ENCODE data around the gene CDK15.

CDK15 gene

GRCh38 chr2:201784563-201784962, 21.8 kb upstream of the CDK15 start:
- Histone ChIP-seq H3K27me3 (ENCODE audit: insufficient read depth, low read length, poor library complexity) (no peaks in the 10 kb centered on the region), H3K18ac (ENCODE audit: low read length) (no peak overlapping the region), H3K23ac (ENCODE audit: low read length) (no peak overlapping the region), H2AK5ac (ENCODE audit: low read length) (no peak overlapping the region), H2BK15ac (replicated peaks; ENCODE audit: low read depth) (no peak overlapping the region), H3K79me2 (ENCODE audit: control insufficient read depth, insufficient read depth, low read length) (peaks cover 7% of the 10 kb centered on the region), H2BK5ac (ENCODE audit: low read length) (no peak overlapping the region), H3K27ac (ENCODE audit: low read depth, low read length) (no peak overlapping the region), H2BK120ac (ENCODE audit: low read depth, low read length) (no peak overlapping the region), H4K5ac (ENCODE audit: low read length) (no peak overlapping the region), H3K4me3 (ENCODE audit: low read length) (no peak overlapping the region), H4K8ac (ENCODE audit: low read depth, low read length) (no peak overlapping the region), H3K36me3 (ENCODE audit: control insufficient read depth, insufficient read depth, low read length) (no peaks in the 10 kb centered on the region), H3K4me1 (ENCODE audit: control insufficient read depth, low read depth, low read length) (peaks cover 2% of the 10 kb centered on the region), H3K79me1 (ENCODE audit: low read length) (no peaks in the 10 kb centered on the region), H3K9ac (ENCODE audit: low read length) (no peak overlapping the region), H3K56ac (ENCODE audit: low read length) (no peak overlapping the region), H3K4me2 (ENCODE audit: low read length) (no peak overlapping the region), H3K4ac (ENCODE audit: low read depth, low read length) (no peak overlapping the region)
- DNase-seq: no peak
- WGBS (ENCODE audit: extremely low coverage, insufficient coverage, low lambda C conversion rate): no CpG with 5 or more reads among the region's 1 CpG

- no peak overlapping the region for H3K23ac ChIP-seq (ENCODE audit: low read length)
- H3K18ac ChIP-seq (ENCODE audit: low read length): no peak overlapping the region
- no peak overlapping the region for H4K8ac ChIP-seq (ENCODE audit: low read depth, low read length)
- H2AK5ac ChIP-seq (ENCODE audit: low read length): no peak overlapping the region
- H3K36me3 ChIP-seq (ENCODE audit: control insufficient read depth, insufficient read depth, low read length): no peaks in the 10 kb centered on the region
- WGBS (ENCODE audit: extremely low coverage, insufficient coverage, low lambda C conversion rate): no CpG with 5 or more reads among the region's 4 CpGs
- H2BK15ac ChIP-seq (replicated peaks; ENCODE audit: low read depth): no peak overlapping the region
- no peak overlapping the region for H2BK5ac ChIP-seq (ENCODE audit: low read length)
- H3K9ac ChIP-seq (ENCODE audit: low read length): no peak overlapping the region
- H3K56ac ChIP-seq (ENCODE audit: low read length): no peak overlapping the region
- no peak for DNase-seq
- peaks cover 2% of the 10 kb centered on the region for H3K79me2 ChIP-seq (ENCODE audit: control insufficient read depth, insufficient read depth, low read length)
- no peak overlapping the region for H2BK120ac ChIP-seq (ENCODE audit: low read depth, low read length)
- no peak overlapping the region for H3K27ac ChIP-seq (ENCODE audit: low read depth, low read length)
- H3K4me3 ChIP-seq (ENCODE audit: low read length): no peak overlapping the region
- no peak overlapping the region for H3K4me2 ChIP-seq (ENCODE audit: low read length)
- H3K4ac ChIP-seq (ENCODE audit: low read depth, low read length): no peak overlapping the region
- peaks cover 2% of the 10 kb centered on the region for H3K4me1 ChIP-seq (ENCODE audit: control insufficient read depth, low read depth, low read length)
- no peaks in the 10 kb centered on the region for H3K27me3 ChIP-seq (ENCODE audit: insufficient read depth, low read length, poor library complexity)
- no peaks in the 10 kb centered on the region for H3K79me1 ChIP-seq (ENCODE audit: low read length)
- no peak overlapping the region for H4K5ac ChIP-seq (ENCODE audit: low read length)
Measured at GRCh38 chr2:201785135-201785534, 21.2 kb upstream of the CDK15 start.

GRCh38 chr2:201786471-201786870, 19.9 kb upstream of the CDK15 start:
- Histone ChIP-seq H3K4me2 (ENCODE audit: low read length) (no peak overlapping the region), H3K4me3 (ENCODE audit: low read length) (no peak overlapping the region), H3K18ac (ENCODE audit: low read length) (no peak overlapping the region), H3K79me2 (ENCODE audit: control insufficient read depth, insufficient read depth, low read length) (no peaks in the 10 kb centered on the region), H3K4ac (ENCODE audit: low read depth, low read length) (no peak overlapping the region), H3K79me1 (ENCODE audit: low read length) (no peaks in the 10 kb centered on the region), H3K27me3 (ENCODE audit: insufficient read depth, low read length, poor library complexity) (no peaks in the 10 kb centered on the region), H2BK15ac (replicated peaks; ENCODE audit: low read depth) (no peak overlapping the region), H2BK120ac (ENCODE audit: low read depth, low read length) (no peak overlapping the region), H3K4me1 (ENCODE audit: control insufficient read depth, low read depth, low read length) (peaks cover 2% of the 10 kb centered on the region), H3K56ac (ENCODE audit: low read length) (no peak overlapping the region), H4K8ac (ENCODE audit: low read depth, low read length) (no peak overlapping the region), H3K27ac (ENCODE audit: low read depth, low read length) (no peak overlapping the region), H2AK5ac (ENCODE audit: low read length) (no peak overlapping the region), H2BK5ac (ENCODE audit: low read length) (no peak overlapping the region), H4K5ac (ENCODE audit: low read length) (no peak overlapping the region), H3K36me3 (ENCODE audit: control insufficient read depth, insufficient read depth, low read length) (no peaks in the 10 kb centered on the region), H3K23ac (ENCODE audit: low read length) (no peak overlapping the region), H3K9ac (ENCODE audit: low read length) (no peak overlapping the region)
- DNase-seq: no peak

GRCh38 chr2:201788371-201788770, 18.0 kb upstream of the CDK15 start:
- Histone ChIP-seq H2BK5ac (ENCODE audit: low read length) (no peak overlapping the region), H2BK15ac (replicated peaks; ENCODE audit: low read depth) (no peak overlapping the region), H3K23ac (ENCODE audit: low read length) (no peak overlapping the region), H3K27ac (ENCODE audit: low read depth, low read length) (no peak overlapping the region), H3K18ac (ENCODE audit: low read length) (no peak overlapping the region), H3K4ac (ENCODE audit: low read depth, low read length) (no peak overlapping the region), H3K79me1 (ENCODE audit: low read length) (no peaks in the 10 kb centered on the region), H3K27me3 (ENCODE audit: insufficient read depth, low read length, poor library complexity) (no peaks in the 10 kb centered on the region), H2BK120ac (ENCODE audit: low read depth, low read length) (no peak overlapping the region), H3K36me3 (ENCODE audit: control insufficient read depth, insufficient read depth, low read length) (no peaks in the 10 kb centered on the region), H2AK5ac (ENCODE audit: low read length) (no peak overlapping the region), H3K9ac (ENCODE audit: low read length) (no peak overlapping the region), H3K4me2 (ENCODE audit: low read length) (no peak overlapping the region), H3K79me2 (ENCODE audit: control insufficient read depth, insufficient read depth, low read length) (no peaks in the 10 kb centered on the region), H3K4me3 (ENCODE audit: low read length) (no peak overlapping the region), H4K8ac (ENCODE audit: low read depth, low read length) (no peak overlapping the region), H3K4me1 (ENCODE audit: control insufficient read depth, low read depth, low read length) (no peaks in the 10 kb centered on the region), H4K5ac (ENCODE audit: low read length) (no peak overlapping the region), H3K56ac (ENCODE audit: low read length) (no peak overlapping the region)
- WGBS (ENCODE audit: extremely low coverage, insufficient coverage, low lambda C conversion rate): no CpG with 5 or more reads among the region's 3 CpGs
- DNase-seq: no peak

- Histone ChIP-seq H4K5ac (ENCODE audit: low read length) (no peak overlapping the region), H3K4me1 (ENCODE audit: control insufficient read depth, low read depth, low read length) (no peaks in the 10 kb centered on the region), H3K27me3 (ENCODE audit: insufficient read depth, low read length, poor library complexity) (no peaks in the 10 kb centered on the region), H2BK120ac (ENCODE audit: low read depth, low read length) (no peak overlapping the region), H2AK5ac (ENCODE audit: low read length) (no peak overlapping the region), H2BK5ac (ENCODE audit: low read length) (no peak overlapping the region), H2BK15ac (replicated peaks; ENCODE audit: low read depth) (no peak overlapping the region), H3K18ac (ENCODE audit: low read length) (no peak overlapping the region), H3K9ac (ENCODE audit: low read length) (no peak overlapping the region), H3K36me3 (ENCODE audit: control insufficient read depth, insufficient read depth, low read length) (no peaks in the 10 kb centered on the region), H3K4me3 (ENCODE audit: low read length) (no peak overlapping the region), H3K79me1 (ENCODE audit: low read length) (no peaks in the 10 kb centered on the region), H3K4me2 (ENCODE audit: low read length) (no peak overlapping the region), H3K27ac (ENCODE audit: low read depth, low read length) (no peak overlapping the region), H3K79me2 (ENCODE audit: control insufficient read depth, insufficient read depth, low read length) (no peaks in the 10 kb centered on the region), H3K23ac (ENCODE audit: low read length) (no peak overlapping the region), H4K8ac (ENCODE audit: low read depth, low read length) (no peak overlapping the region), H3K56ac (ENCODE audit: low read length) (no peak overlapping the region), H3K4ac (ENCODE audit: low read depth, low read length) (no peak overlapping the region)
- no peak for DNase-seq
- no CpG with 5 or more reads among the region's 2 CpGs for WGBS (ENCODE audit: extremely low coverage, insufficient coverage, low lambda C conversion rate)
Measured at GRCh38 chr2:201789395-201789794, 16.9 kb upstream of the CDK15 start.

- WGBS (ENCODE audit: extremely low coverage, insufficient coverage, low lambda C conversion rate): no CpG with 5 or more reads among the region's 3 CpGs
- no peaks in the 10 kb centered on the region for H3K4me1 ChIP-seq (ENCODE audit: control insufficient read depth, low read depth, low read length)
- H4K5ac ChIP-seq (ENCODE audit: low read length): no peak overlapping the region
Measured at GRCh38 chr2:201790291-201790690, 16.0 kb upstream of the CDK15 start.

More at GRCh38 chr2:201790291-201790690, 16.0 kb upstream of the CDK15 start:
- Histone ChIP-seq H2AK5ac (ENCODE audit: low read length) (no peak overlapping the region), H3K18ac (ENCODE audit: low read length) (no peak overlapping the region), H2BK120ac (ENCODE audit: low read depth, low read length) (no peak overlapping the region), H3K4me3 (ENCODE audit: low read length) (no peak overlapping the region), H3K23ac (ENCODE audit: low read length) (no peak overlapping the region), H3K79me1 (ENCODE audit: low read length) (no peaks in the 10 kb centered on the region), H3K9ac (ENCODE audit: low read length) (no peak overlapping the region), H3K36me3 (ENCODE audit: control insufficient read depth, insufficient read depth, low read length) (no peaks in the 10 kb centered on the region), H2BK5ac (ENCODE audit: low read length) (no peak overlapping the region), H3K27me3 (ENCODE audit: insufficient read depth, low read length, poor library complexity) (no peaks in the 10 kb centered on the region), H3K4me2 (ENCODE audit: low read length) (no peak overlapping the region), H3K56ac (ENCODE audit: low read length) (no peak overlapping the region), H2BK15ac (replicated peaks; ENCODE audit: low read depth) (no peak overlapping the region), H3K79me2 (ENCODE audit: control insufficient read depth, insufficient read depth, low read length) (no peaks in the 10 kb centered on the region), H4K8ac (ENCODE audit: low read depth, low read length) (no peak overlapping the region), H3K4ac (ENCODE audit: low read depth, low read length) (no peak overlapping the region), H3K27ac (ENCODE audit: low read depth, low read length) (no peak overlapping the region)
- no peak for DNase-seq
